GM23338 (cell line): ENCODE data around the gene HMGB4. TPM values are rescaled to one million over a fixed set of nuclear protein-coding genes. Genes with fewer than 3 reads are reported as not detected.

Experiments used
- ATAC-seq: fragments of 200-7000 bp; cut with Tn5 transposase; 3 replicates; pipeline ENCODE4 v1.9.1; 2020
- DNase-seq: peaks from one replicate; pipeline ENCODE4 v3.0.0-alpha.2; 2015; ENCODE audit warnings: low spot score
- H2AFZ ChIP-seq: fragments of 200-600 bp; sonication (generic); 2 replicates; pipeline ENCODE4 v1.8.0; 2016; ENCODE audit warnings: antibody characterized with exemption, mild to moderate bottlenecking, moderate library complexity
- H3F3A ChIP-seq: fragments of 200-600 bp; sonication (generic); replicated peaks from 2 replicates; pipeline ENCODE4 v1.8.0; 2017; ENCODE audit warnings: antibody characterized with exemption, mixed run types, low read depth
- H3K27ac ChIP-seq: fragments of 200-600 bp; sonication (generic); 2 replicates; pipeline ENCODE4 v1.6.1; 2016; ENCODE audit warnings: low read depth
- H3K27me3 ChIP-seq: fragments of 200-600 bp; sonication (generic); 2 replicates; pipeline ENCODE4 v1.8.0; 2016; ENCODE audit warnings: mild to moderate bottlenecking, mixed run types, moderate library complexity; ENCODE audit not compliant: insufficient read depth
- H3K36me3 ChIP-seq: fragments of 200-600 bp; sonication (generic); 2 replicates; pipeline ENCODE4 v1.8.0; 2016; ENCODE audit warnings: mild to moderate bottlenecking; ENCODE audit not compliant: insufficient read depth
- H3K4me1 ChIP-seq: fragments of 200-600 bp; sonication (generic); 2 replicates; pipeline ENCODE4 v1.8.0; 2016; ENCODE audit warnings: mild to moderate bottlenecking, moderate library complexity; ENCODE audit not compliant: insufficient read depth
- H3K4me2 ChIP-seq: fragments of 200-600 bp; sonication (generic); 2 replicates; pipeline ENCODE4 v1.7.1; 2017; ENCODE audit warnings: mixed run types
- H3K4me3 ChIP-seq: fragments of 200-600 bp; sonication (generic); 2 replicates; pipeline ENCODE4 v1.6.1; 2016; ENCODE audit warnings: mixed run types
- H3K79me2 ChIP-seq: fragments of 200-600 bp; sonication (generic); replicated peaks from 2 replicates; pipeline ENCODE4 v1.8.0; 2017; ENCODE audit warnings: mild to moderate bottlenecking; ENCODE audit not compliant: insufficient read depth
- H3K9me2 ChIP-seq: fragments of 200-600 bp; sonication (generic); 2 replicates; pipeline ENCODE4 v1.8.0; 2017; ENCODE audit not compliant: insufficient read depth
- H4K20me1 ChIP-seq: fragments of 200-600 bp; sonication (generic); replicated peaks from 2 replicates; pipeline ENCODE4 v1.8.0; 2017; ENCODE audit warnings: mild to moderate bottlenecking; ENCODE audit not compliant: insufficient read depth
- H3K27ac Mint-ChIP-seq: 2 replicates; pipeline ENCODE4 v1.8.0; 2020; ENCODE audit warnings: inconsistent platforms, mild to moderate bottlenecking, moderate library complexity, mixed read lengths
- H3K27me3 Mint-ChIP-seq: 3 replicates; pipeline ENCODE4 v1.8.0; 2022; ENCODE audit warnings: low read depth, mild to moderate bottlenecking, moderate library complexity, mixed read lengths, inconsistent platforms; ENCODE audit not compliant: insufficient read depth, poor library complexity
- H3K36me3 Mint-ChIP-seq: 3 replicates; pipeline ENCODE4 v1.8.0; 2021; ENCODE audit warnings: low read depth, mild to moderate bottlenecking, inconsistent platforms, moderate library complexity, mixed read lengths
- H3K4me1 Mint-ChIP-seq: 3 replicates; pipeline ENCODE4 v1.8.0; 2020; ENCODE audit warnings: mild to moderate bottlenecking, inconsistent platforms, mixed read lengths
- H3K4me3 Mint-ChIP-seq: 3 replicates; pipeline ENCODE4 v1.8.0; 2021; ENCODE audit warnings: moderate library complexity, mild to moderate bottlenecking, inconsistent platforms, mixed read lengths
- H3K9me3 Mint-ChIP-seq: 3 replicates; pipeline ENCODE4 v1.8.0; 2020; ENCODE audit warnings: moderate library complexity, mild to moderate bottlenecking, inconsistent platforms, mixed read lengths
- CREB1 ChIP-seq: fragments of 250-450 bp; sonication (Bioruptor Pico); IDR thresholded peaks from 2 replicates; pipeline ENCODE4 v1.5.0; 2020; ENCODE audit warnings: low read depth, mild to moderate bottlenecking, moderate library complexity
- CTCF ChIP-seq, 2 experiments: fragments of 200-600 bp in 1 of 2; sonication (generic) in 1 of 2; conservative IDR thresholded peaks; 2 replicates each; pipeline versions ENCODE4 v1.5.1 to v1.6.1; 2016 to 2017; ENCODE audit warnings: antibody characterized with exemption in 2 of 2, low read depth in 2 of 2, mild to moderate bottlenecking in 2 of 2, moderate library complexity in 1 of 2
- EZH2 ChIP-seq: fragments of 200-600 bp; sonication (generic); IDR thresholded peaks from one replicate; pipeline ENCODE4 v1.8.0; 2017; ENCODE audit warnings: antibody characterized with exemption, mild to moderate bottlenecking, low read depth; ENCODE audit not compliant: unreplicated experiment
- EZH2phosphoT487 ChIP-seq: fragments of 200-600 bp; sonication (generic); IDR thresholded peaks from one replicate; pipeline ENCODE4 v1.8.1; 2018; ENCODE audit warnings: antibody characterized with exemption; ENCODE audit not compliant: unreplicated experiment
- JUNB ChIP-seq: IDR thresholded peaks from one replicate; pipeline ENCODE4 v1.6.1; 2016; ENCODE audit warnings: antibody characterized with exemption; ENCODE audit not compliant: unreplicated experiment
- POLR2AphosphoS5 ChIP-seq: IDR thresholded peaks from 2 replicates; pipeline ENCODE4 v1.6.1; 2016; ENCODE audit warnings: antibody characterized with exemption, low read depth
- REST ChIP-seq: IDR thresholded peaks from one replicate; pipeline ENCODE4 v1.6.1; 2018; ENCODE audit warnings: antibody characterized with exemption; ENCODE audit not compliant: unreplicated experiment
- ZNF331 ChIP-seq: fragments of 250-450 bp; sonication (Bioruptor Pico); IDR thresholded peaks from 2 replicates; pipeline ENCODE4 v1.5.0; 2020; ENCODE audit warnings: low read depth, mild to moderate bottlenecking, moderate library complexity
- polyA plus RNA-seq: library from polyadenylated mRNA; unstranded; fragments of >200 nt; fragmentation: Nextera tagmentation; extraction: Ambion mirVana; gene quantifications from 2 replicates; pipeline ENCODE4 v1.2.1, GENCODE V29; 2016
- total RNA-seq: library from RNA; depleted of rRNA; stranded (reverse); fragments of >200 nt; shearing (Covaris generic); gene quantifications from 2 replicates; pipeline ENCODE4 v1.2.3, GENCODE V29; 2014

HMGB4 gene
- total and polyA plus RNA-seq, 2 experiments from 2014 or later, result not detected

- Histone ChIP-seq H3F3A (no peaks in the 10 kb centered on the region), H3K79me2 (no peaks in the 10 kb centered on the region; the same call in 1 of the 2 replicates), H3K4me1 (peaks cover 28% of the 10 kb centered on the region), H3K27me3 (no peaks in the 10 kb centered on the region), H3K27ac (no peak overlapping the region), H4K20me1 (no peaks in the 10 kb centered on the region; the same call in 1 of the 2 replicates), H3K4me2 (no peak overlapping the region), H3K9me2 (no peaks in the 10 kb centered on the region), H2AFZ (no peak overlapping the region), H3K4me3 (no peak overlapping the region), H3K36me3 (no peaks in the 10 kb centered on the region)
- ATAC-seq (no peak), DNase-seq (no peak)
- H3K9me3 Mint-ChIP-seq, result no peaks in the 10 kb centered on the region
- no peak for TF ChIP-seq CTCF (conservative IDR thresholded peaks at IDR 0.05; ENCODE audit: low read depth in 2 of 2)
- TF ChIP-seq JUNB, result no peak
- peaks cover 49% of the 10 kb centered on the region for H3K4me1 Mint-ChIP-seq
- H3K36me3 Mint-ChIP-seq, result no peaks in the 10 kb centered on the region
- H3K27me3 Mint-ChIP-seq, result no peaks in the 10 kb centered on the region
- no peak overlapping the region for H3K27ac Mint-ChIP-seq
- H3K4me3 Mint-ChIP-seq, result no peak overlapping the region
These were observed 10.4 kb upstream of the HMGB4 start for GRCh38 chr1:33853431-33853830.

GRCh38 chr1:33854091-33854490 lies 9.8 kb upstream of the HMGB4 start:
- H3K27me3 Mint-ChIP-seq, result no peaks in the 10 kb centered on the region
- peak; percentile 68 for ATAC-seq
- peaks cover 42% of the 10 kb centered on the region for H3K4me1 Mint-ChIP-seq

More at GRCh38 chr1:33854091-33854490, 9.8 kb upstream of the HMGB4 start:
- H4K20me1 ChIP-seq, result no peaks in the 10 kb centered on the region; the same call in 1 of the 2 replicates
- H3K9me2 ChIP-seq, result no peaks in the 10 kb centered on the region
- H3K9me3 Mint-ChIP-seq, result no peaks in the 10 kb centered on the region
- TF ChIP-seq ZNF331 (no peak), EZH2 (no peak), EZH2phosphoT487 (no peak), REST (peak; percentile 67), CREB1 (CRISPR knock-in tag) (no peak), CTCF (conservative IDR thresholded peaks at IDR 0.05; ENCODE audit: low read depth in 2 of 2) (no peak), POLR2AphosphoS5 (no peak)
- H3F3A ChIP-seq, result no peaks in the 10 kb centered on the region
- H3K36me3 ChIP-seq, result no peaks in the 10 kb centered on the region
- no peak overlapping the region for H3K4me3 Mint-ChIP-seq
- H3K4me2 ChIP-seq, result no peak overlapping the region
- peaks cover 21% of the 10 kb centered on the region for H3K4me1 ChIP-seq
- peak; percentile 16 for DNase-seq
- no peaks in the 10 kb centered on the region; the same call in 1 of the 2 replicates for H3K79me2 ChIP-seq
- H3K27ac ChIP-seq, result no peak overlapping the region
- H3K27ac Mint-ChIP-seq, result no peak overlapping the region
- H3K4me3 ChIP-seq, result no peak overlapping the region
- H2AFZ ChIP-seq, result no peak overlapping the region
- no peaks in the 10 kb centered on the region for H3K27me3 ChIP-seq
- no peaks in the 10 kb centered on the region for H3K36me3 Mint-ChIP-seq
